Esophagus squamous epithelium (tissue), 5 donors: ENCODE data around the gene LPP. TPM values are rescaled to one million over a fixed set of nuclear protein-coding genes. Genes with fewer than 3 reads are reported as not detected.

Experiments
- DNase-seq: peaks from one replicate; lab custom pipeline; 2025; lab: John Stamatoyannopoulos, UW
- H3K27ac ChIP-seq, 4 donors: fragments of 200-600 bp; sonication (generic); one replicate each; pipeline ENCODE4 v1.5.1; 2016 to 2019; ENCODE audit warnings: mild to moderate bottlenecking in 1 of 4
- H3K27me3 ChIP-seq, 4 donors: fragments of 200-600 bp; sonication (generic); 1 replicate in 3 of 4; 2 replicates in 1 of 4; pipeline versions ENCODE4 v1.5.1 to v1.6.0; 2017 to 2021; ENCODE audit warnings: antibody characterized with exemption in 1 of 4
- H3K36me3 ChIP-seq, 3 donors: fragments of 200-600 bp; sonication (generic); one replicate each; pipeline ENCODE4 v1.5.1; 2016 to 2019
- H3K4me1 ChIP-seq, 3 donors: fragments of 200-600 bp; sonication (generic); one replicate each; pipeline ENCODE4 v1.5.1; 2017 to 2019
- H3K4me3 ChIP-seq, 4 donors: fragments of 200-600 bp; sonication (generic); 1 replicate in 3 of 4; 2 replicates in 1 of 4; pipeline ENCODE4 v1.5.1; 2016 to 2019; ENCODE audit warnings: mild to moderate bottlenecking in 2 of 4, moderate library complexity in 1 of 4
- H3K9me3 ChIP-seq, 3 donors: fragments of 200-600 bp; sonication (generic); one replicate each; pipeline ENCODE4 v1.5.1; 2016 to 2019
- POLR2A ChIP-seq, 4 donors: fragments of 450-650 bp; IDR thresholded peaks; one replicate each; pipeline ENCODE4 v1.6.1; 2017; ENCODE audit warnings: antibody characterized with exemption in 4 of 4, mild to moderate bottlenecking in 4 of 4, moderate library complexity in 3 of 4
- WGBS, 2 donors: methylation state at CpG; one replicate each; pipeline ENCODE4 v1.1.5; 2018; 5-methylcytosine and 5-hydroxymethylcytosine counted together
- intact Hi-C: fragments of 100-400 bp; cut with DNase I; formaldehyde crosslinking; loops from one replicate; pipeline ENCODE4 v1.15.0; 2022
- total RNA-seq, 4 donors: library from RNA; depleted of rRNA; stranded (reverse); fragments of >200 nt; gene quantifications; one replicate each; pipeline ENCODE4 v1.1.0, GENCODE V29; 2016
- TF ChIP-seq, protein P1 (sequence below), 6 experiments: fragments of 450-650 bp in 4 of 6; fragments of 200-600 bp in 2 of 6; sonication (generic) in 2 of 6; IDR thresholded peaks; one replicate each; pipeline ENCODE4 v1.5.1; 2016 to 2019; ENCODE audit warnings: antibody characterized with exemption in 6 of 6, mild to moderate bottlenecking in 4 of 6, moderate library complexity in 4 of 6
- donor health status: DM: yes; HTN: yes; CAD: no.

LPP gene
- total RNA-seq, 4 donors from 2014 or later = 41.4 to 369 (median 97.3) TPM

DNA sequence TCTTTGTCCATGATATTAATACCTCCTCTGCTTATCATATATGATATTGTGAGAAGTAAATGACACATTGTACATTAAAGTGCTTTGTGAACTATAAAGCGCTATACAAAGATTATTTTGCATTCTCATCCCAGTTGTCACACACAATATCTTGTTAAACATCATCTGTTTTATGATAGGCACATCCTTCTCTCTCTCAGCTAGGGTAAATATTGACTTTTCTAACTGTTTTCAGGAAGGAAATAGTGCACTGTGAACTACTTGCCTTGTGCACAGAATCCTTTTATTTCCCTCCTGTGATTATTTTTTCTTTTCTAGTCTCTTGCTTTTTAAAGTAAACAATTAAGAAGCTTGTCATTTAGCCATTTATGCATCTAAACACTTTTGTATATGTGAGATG is 388.2 kb downstream of the LPP start:
- DNase-seq = no peak
- Histone ChIP-seq H3K27me3 (no peaks in the 10 kb centered on the region), H3K4me1 (peaks cover 4 to 12% (median 4%) of the 10 kb centered on the region in 3 donors), H3K27ac (no peak overlapping the region), H3K36me3 (no peaks in the 10 kb centered on the region), H3K4me3 (no peak overlapping the region), H3K9me3 (no peaks in the 10 kb centered on the region)
- no peak for TF ChIP-seq POLR2A (IDR thresholded peaks at IDR 0.05)
- TF ChIP-seq, protein P1, sequence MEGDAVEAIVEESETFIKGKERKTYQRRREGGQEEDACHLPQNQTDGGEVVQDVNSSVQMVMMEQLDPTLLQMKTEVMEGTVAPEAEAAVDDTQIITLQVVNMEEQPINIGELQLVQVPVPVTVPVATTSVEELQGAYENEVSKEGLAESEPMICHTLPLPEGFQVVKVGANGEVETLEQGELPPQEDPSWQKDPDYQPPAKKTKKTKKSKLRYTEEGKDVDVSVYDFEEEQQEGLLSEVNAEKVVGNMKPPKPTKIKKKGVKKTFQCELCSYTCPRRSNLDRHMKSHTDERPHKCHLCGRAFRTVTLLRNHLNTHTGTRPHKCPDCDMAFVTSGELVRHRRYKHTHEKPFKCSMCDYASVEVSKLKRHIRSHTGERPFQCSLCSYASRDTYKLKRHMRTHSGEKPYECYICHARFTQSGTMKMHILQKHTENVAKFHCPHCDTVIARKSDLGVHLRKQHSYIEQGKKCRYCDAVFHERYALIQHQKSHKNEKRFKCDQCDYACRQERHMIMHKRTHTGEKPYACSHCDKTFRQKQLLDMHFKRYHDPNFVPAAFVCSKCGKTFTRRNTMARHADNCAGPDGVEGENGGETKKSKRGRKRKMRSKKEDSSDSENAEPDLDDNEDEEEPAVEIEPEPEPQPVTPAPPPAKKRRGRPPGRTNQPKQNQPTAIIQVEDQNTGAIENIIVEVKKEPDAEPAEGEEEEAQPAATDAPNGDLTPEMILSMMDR (IDR thresholded peaks at IDR 0.05) = no peak
- intact Hi-C loops = no loop called here
- 57 to 79% methylated on average over 1 of the region's 1 CpG for WGBS, 2 donors

GRCh38 chr3:188544012-188544411 is 390.1 kb downstream of the LPP start:
- no peak overlapping the region for H3K27ac ChIP-seq
- no peaks in the 10 kb centered on the region for H3K27me3 ChIP-seq
- TF ChIP-seq, protein P1 (IDR thresholded peaks at IDR 0.05) = no peak
- TF ChIP-seq POLR2A (IDR thresholded peaks at IDR 0.05) = no peak
- intact Hi-C loops = no loop called here
- no peak overlapping the region for H3K4me3 ChIP-seq
- DNase-seq = no peak
- H3K4me1 ChIP-seq = peaks cover 4 to 16% (median 8%) of the 10 kb centered on the region in 3 donors
- H3K36me3 ChIP-seq = no peaks in the 10 kb centered on the region
- no peaks in the 10 kb centered on the region for H3K9me3 ChIP-seq

DNA sequence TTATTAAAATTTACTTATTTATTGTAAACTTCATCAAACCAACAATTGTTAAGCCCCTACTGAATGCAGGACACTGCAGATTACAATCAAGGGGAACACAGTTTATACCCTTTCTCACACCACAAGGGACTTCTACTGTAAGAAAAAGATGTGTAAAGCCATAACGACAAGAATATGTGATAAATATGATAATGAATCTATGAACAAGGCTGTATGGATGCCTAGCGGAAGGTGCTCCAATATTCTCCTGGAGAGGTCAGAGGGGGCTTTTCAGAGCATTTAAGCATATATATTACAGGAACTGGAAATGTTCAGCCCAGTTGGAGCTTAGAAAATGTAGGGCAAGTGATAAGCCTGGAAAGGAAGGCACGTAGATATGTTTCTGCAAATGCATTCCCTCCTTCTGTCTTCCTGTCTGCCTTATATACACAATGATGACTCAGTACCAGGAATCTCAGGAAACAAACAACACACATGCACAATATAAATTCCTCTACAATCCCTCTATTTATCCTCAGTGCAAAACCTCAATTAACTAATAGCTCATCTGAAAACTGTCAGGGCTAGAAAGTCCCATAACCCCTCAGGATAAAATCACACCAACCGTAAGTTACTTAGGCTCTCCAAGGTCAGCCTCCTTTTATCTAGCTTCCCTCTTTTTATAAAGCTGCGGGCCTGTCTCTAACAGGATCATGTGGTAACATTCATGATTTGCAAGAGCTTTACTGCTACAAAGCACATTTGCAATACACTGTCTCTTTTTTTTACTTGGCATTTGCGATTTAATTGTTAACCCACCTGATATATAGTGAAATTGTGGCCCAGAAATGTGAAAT is 393.1 kb downstream of the LPP start:
- DNase-seq = no peak
- TF ChIP-seq, protein P1 (IDR thresholded peaks at IDR 0.05) = no peak
- TF ChIP-seq POLR2A (IDR thresholded peaks at IDR 0.05) = no peak
- WGBS, 2 donors = 58 to 75% methylated on average over 6 of the region's 6 CpGs
- H3K27ac ChIP-seq = no peak overlapping the region
- H3K4me1 ChIP-seq = peaks cover 4 to 8% (median 8%) of the 10 kb centered on the region in 3 donors
- intact Hi-C loops = no loop called here
- no peaks in the 10 kb centered on the region for H3K9me3 ChIP-seq
- no peaks in the 10 kb centered on the region for H3K27me3 ChIP-seq
- no peak overlapping the region for H3K4me3 ChIP-seq
- H3K36me3 ChIP-seq = no peaks in the 10 kb centered on the region

GRCh38 chr3:188553569-188553968 is 399.6 kb downstream of the LPP start:
- no peak for TF ChIP-seq POLR2A (IDR thresholded peaks at IDR 0.05)
- TF ChIP-seq, protein P1 (IDR thresholded peaks at IDR 0.05) = no peak
- intact Hi-C loops = no loop called here
- no peaks in the 10 kb centered on the region for H3K9me3 ChIP-seq
- DNase-seq = no peak
- no peak overlapping the region for H3K4me3 ChIP-seq
- peaks cover 0 to 18% (median 0%) of the 10 kb centered on the region in 3 donors for H3K4me1 ChIP-seq
- H3K36me3 ChIP-seq = no peaks in the 10 kb centered on the region
- WGBS, 2 donors = 68 to 77% methylated on average over 3 of the region's 3 CpGs
- H3K27ac ChIP-seq = no peak overlapping the region
- H3K27me3 ChIP-seq = no peaks in the 10 kb centered on the region

GRCh38 chr3:188554404-188554803 is 400.4 kb downstream of the LPP start:
- H3K27ac ChIP-seq = no peak overlapping the region
- H3K4me1 ChIP-seq = peaks cover 0 to 24% (median 0%) of the 10 kb centered on the region in 3 donors

More at GRCh38 chr3:188554404-188554803, 400.4 kb downstream of the LPP start:
- no peak for TF ChIP-seq POLR2A (IDR thresholded peaks at IDR 0.05)
- TF ChIP-seq, protein P1 (IDR thresholded peaks at IDR 0.05) = no peak
- 79 to 96% methylated on average over 1 of the region's 1 CpG for WGBS, 2 donors
- Histone ChIP-seq H3K36me3 (no peaks in the 10 kb centered on the region), H3K9me3 (no peaks in the 10 kb centered on the region), H3K27me3 (no peaks in the 10 kb centered on the region), H3K4me3 (no peak overlapping the region)
- no peak for DNase-seq
- intact Hi-C loops = no loop called here
